NCI-H446 (cell line): ENCODE data around the gene RIMS4.

Experiments
- DNase-seq, 2 experiments: peaks; one replicate each; lab custom pipeline; 2025; lab: John Stamatoyannopoulos, UW

RIMS4 gene

GRCh38 chr20:44742304-44743079 is 67.9 kb downstream of the RIMS4 start:
- DNase-seq, result no peak

- peak; percentile 20 to 86 for DNase-seq
Observed at GRCh38 chr20:44739942-44740341, 70.4 kb downstream of the RIMS4 start.

GRCh38 chr20:44738813-44739477 is 71.4 kb downstream of the RIMS4 start:
- DNase-seq, result peak; percentile 78 to 93

DNA sequence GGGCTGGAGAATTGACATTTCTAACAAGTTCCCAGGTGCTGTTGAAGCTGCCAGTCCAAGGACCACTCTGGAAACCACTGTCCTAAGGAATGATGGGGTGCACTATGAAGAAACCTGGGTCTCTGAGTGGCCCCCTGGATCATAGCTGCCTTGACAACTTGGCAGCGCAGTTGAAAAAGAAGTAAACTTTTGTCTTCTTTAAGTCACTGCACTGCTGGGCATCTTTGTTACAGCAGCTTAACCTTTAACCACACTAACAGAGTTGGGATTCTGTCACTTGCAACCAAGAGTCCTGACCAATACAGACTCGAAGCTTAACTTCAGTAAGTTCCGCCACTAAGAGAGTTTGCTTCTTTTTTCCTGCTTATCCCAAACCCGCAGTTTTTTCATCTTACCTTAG is 73.2 kb downstream of the RIMS4 start:
- DNase-seq, result no peak

- DNase-seq, result peak in 1 of 2 experiments; percentile 54
Observed at GRCh38 chr20:44736170-44737021, 74.0 kb downstream of the RIMS4 start.

DNA sequence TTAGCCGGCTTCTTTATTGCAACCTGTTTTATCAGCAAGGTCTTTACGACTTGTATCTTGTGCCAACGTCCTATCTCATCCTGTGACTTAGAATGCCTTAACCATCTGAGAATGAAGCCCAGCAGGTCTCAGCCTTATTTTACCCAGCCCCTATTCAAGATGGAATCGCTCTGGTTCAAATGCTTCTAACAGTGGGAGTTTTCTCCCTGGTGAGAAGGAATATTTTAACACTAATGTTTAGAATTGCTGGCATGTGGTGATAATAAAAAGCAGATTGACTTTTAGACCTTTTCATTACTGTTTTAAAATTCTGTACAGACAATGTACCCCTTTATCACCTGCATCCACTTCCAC is 74.6 kb downstream of the RIMS4 start:
- DNase-seq, result no peak

DNA sequence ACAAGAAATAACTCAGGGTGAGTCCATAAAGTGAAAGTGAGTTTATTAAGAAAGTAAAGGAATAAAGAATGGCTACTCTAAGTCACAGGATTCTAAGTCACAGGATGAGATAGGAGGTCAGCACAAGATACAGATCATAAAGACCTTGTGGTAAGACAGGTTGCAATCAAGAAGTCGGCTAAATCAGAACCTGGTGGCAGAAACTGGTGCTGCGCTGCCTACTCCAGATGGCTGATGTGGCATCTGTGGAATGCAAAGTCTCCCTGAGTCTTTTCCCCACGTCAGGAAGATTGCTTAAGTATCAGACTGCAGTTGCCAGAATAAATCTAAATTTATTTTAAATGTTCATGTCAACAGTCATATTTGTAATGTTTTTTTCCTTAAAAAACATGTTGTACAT is 75.4 kb downstream of the RIMS4 start:
- no peak for DNase-seq

GRCh38 chr20:44733341-44734069 is 76.8 kb downstream of the RIMS4 start:
- peak; percentile 44 to 79 for DNase-seq

DNA sequence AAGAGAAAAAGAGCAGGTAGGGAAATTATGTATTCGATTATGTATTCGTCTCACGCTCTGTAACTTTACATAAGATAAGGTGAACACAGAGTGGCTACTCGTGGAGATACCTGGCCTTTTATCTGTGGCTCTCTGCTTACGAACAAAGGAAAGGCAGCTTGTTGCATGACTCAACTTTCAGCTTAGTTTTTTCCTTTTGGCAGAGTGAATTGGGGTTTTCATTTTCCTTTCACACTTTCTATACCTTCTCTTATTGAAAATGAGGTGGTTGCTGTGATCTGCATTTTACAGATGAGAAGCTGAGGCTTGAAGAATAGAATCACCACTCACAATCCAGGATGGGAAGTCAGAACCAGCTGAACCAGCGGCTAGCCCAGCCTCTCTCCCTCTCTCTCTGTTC is 78.0 kb downstream of the RIMS4 start:
- no peak for DNase-seq

GRCh38 chr20:44731657-44732056 is 78.7 kb downstream of the RIMS4 start:
- peak; percentile 60 to 89 for DNase-seq

DNA sequence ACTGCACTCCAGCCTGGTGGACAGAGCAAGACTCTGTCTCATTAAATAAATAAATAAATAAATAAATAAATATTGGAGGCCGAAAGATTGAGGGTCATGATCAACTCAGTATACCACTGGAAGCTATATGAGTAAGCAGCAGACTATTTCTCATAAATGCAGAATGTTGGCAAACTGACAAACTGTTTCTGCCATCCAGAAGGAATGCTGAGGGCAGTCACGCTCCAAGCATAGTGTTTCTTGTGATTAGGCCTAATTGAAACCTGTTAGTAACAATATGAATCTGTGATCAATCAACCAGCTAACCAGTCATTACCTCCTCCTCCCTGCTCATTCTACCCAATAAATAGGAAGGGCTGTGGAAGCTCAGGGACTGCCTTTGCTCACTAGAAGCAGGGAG is 79.9 kb downstream of the RIMS4 start:
- peak; percentile 36 to 76 for DNase-seq

GRCh38 chr20:44728801-44729443 is 81.4 kb downstream of the RIMS4 start:
- peak; percentile 44 to 75 for DNase-seq

- no peak for DNase-seq
Observed at GRCh38 chr20:44727651-44728050, 82.7 kb downstream of the RIMS4 start.

DNA sequence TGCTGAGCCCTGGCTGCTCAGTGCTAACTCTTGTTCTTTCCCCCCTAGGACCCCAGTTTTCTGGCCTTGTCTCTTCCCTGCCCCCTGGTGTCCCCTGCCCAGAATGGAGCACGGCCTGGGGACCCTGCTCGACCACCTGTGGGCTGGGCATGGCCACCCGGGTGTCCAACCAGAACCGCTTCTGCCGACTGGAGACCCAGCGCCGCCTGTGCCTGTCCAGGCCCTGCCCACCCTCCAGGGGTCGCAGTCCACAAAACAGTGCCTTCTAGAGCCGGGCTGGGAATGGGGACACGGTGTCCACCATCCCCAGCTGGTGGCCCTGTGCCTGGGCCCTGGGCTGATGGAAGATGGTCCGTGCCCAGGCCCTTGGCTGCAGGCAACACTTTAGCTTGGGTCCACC is 83.3 kb downstream of the RIMS4 start:
- DNase-seq, result no peak

GRCh38 chr20:44725837-44726236 is 84.5 kb downstream of the RIMS4 start:
- no peak for DNase-seq

- DNase-seq, result no peak
Observed at GRCh38 chr20:44724423-44725091, 85.8 kb downstream of the RIMS4 start.

DNA sequence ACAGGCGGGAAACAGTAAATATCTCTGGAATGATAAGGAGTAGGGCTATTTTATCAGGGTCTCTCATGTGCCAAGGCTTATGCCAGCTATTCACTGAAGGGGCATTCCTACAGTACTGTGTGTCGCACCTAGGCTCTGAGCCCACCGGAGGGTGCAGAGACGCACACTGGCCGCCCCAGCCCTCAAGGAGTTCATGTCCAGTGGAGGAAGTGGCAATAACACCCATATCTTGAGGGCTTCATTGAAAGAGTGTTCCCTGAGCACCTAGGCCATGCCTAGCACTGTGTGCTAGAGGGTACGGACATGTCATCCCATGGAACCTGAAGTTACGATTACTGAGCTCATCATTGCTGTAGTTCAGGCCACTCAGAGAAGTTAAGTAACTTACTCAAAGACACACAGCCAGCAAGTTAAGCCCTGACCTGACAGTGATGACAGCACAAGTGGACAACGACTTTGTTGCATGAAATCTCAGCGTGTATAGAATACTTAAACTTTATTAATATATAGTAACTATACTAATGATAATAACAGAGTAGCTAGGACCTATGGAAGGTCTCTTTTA is 86.5 kb downstream of the RIMS4 start:
- DNase-seq, result no peak

GRCh38 chr20:44723391-44723790 is 87.0 kb downstream of the RIMS4 start:
- no peak for DNase-seq

- DNase-seq, result no peak
Observed at GRCh38 chr20:44722990-44723389, 87.4 kb downstream of the RIMS4 start.

DNA sequence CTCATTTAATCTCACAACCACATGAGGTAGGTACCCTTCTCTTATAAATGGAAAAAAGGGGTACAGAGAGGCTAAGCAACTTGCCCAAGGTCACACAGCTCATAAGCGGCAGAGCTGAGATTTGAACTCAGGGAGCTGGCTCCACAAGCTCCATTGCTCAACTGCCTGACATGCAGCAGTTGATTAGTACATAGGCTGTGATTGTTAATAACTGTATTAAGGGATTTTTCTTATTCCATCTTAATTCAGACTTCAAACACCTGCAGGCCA is 88.6 kb downstream of the RIMS4 start:
- no peak for DNase-seq
